ENCODE results near the gene RIBC2.
"Not testable (repeated sequence)": the region's sequence is repeated elsewhere in the genome, so short reads cannot be mapped to it uniquely, and the experiment has no call there.

Gene RIBC2

DNA sequence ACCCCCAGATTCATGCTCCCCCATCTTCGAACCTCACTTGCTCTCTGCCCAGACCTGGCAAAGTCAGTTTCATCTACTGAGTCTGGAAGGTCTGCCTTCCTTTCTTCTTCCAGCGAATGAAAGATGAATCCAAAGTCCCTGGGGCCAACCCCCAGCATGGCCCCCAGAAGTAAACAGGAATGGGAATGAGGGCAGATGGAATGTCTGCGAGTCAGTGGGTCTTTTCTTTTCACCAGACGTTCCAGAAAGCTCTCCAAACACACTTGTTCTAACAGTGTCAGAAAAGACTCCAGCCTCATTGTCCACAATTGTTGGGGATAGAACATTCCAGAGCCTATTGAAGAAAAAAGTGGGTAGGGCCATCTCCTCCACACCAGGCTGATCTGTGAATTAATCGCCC lies 28.6 kb downstream of the RIBC2 start:
- no peaks in the 10 kb centered on the region for H3K27me3 ChIP-seq (ENCODE audit: insufficient read depth, poor library complexity, severe bottlenecking)
- H3K27ac ChIP-seq (ENCODE audit: poor library complexity, severe bottlenecking): no peak overlapping the region
- no peaks in the 10 kb centered on the region for H3K36me3 ChIP-seq (ENCODE audit: low read depth)
- H3K4me3 ChIP-seq (ENCODE audit: severe bottlenecking): no peak overlapping the region
- TF ChIP-seq, protein P1, sequence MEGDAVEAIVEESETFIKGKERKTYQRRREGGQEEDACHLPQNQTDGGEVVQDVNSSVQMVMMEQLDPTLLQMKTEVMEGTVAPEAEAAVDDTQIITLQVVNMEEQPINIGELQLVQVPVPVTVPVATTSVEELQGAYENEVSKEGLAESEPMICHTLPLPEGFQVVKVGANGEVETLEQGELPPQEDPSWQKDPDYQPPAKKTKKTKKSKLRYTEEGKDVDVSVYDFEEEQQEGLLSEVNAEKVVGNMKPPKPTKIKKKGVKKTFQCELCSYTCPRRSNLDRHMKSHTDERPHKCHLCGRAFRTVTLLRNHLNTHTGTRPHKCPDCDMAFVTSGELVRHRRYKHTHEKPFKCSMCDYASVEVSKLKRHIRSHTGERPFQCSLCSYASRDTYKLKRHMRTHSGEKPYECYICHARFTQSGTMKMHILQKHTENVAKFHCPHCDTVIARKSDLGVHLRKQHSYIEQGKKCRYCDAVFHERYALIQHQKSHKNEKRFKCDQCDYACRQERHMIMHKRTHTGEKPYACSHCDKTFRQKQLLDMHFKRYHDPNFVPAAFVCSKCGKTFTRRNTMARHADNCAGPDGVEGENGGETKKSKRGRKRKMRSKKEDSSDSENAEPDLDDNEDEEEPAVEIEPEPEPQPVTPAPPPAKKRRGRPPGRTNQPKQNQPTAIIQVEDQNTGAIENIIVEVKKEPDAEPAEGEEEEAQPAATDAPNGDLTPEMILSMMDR (IDR thresholded peaks at IDR 0.05; ENCODE audit: poor library complexity, severe bottlenecking): no peak
- H3K9me3 ChIP-seq (ENCODE audit: severe bottlenecking): no peaks in the 10 kb centered on the region
- DNase-seq (ENCODE audit: low spot score) (no peak), ATAC-seq (ENCODE audit: low read depth) (no peak)
- no peaks in the 10 kb centered on the region for H3K4me1 ChIP-seq (ENCODE audit: insufficient read depth, poor library complexity, severe bottlenecking)

GRCh38 chr22:45444168-45444567 lies 30.7 kb downstream of the RIBC2 start:
- no peaks in the 10 kb centered on the region for H3K27me3 ChIP-seq (ENCODE audit: insufficient read depth, poor library complexity, severe bottlenecking)
- no peak for ATAC-seq (ENCODE audit: low read depth)
- TF ChIP-seq, protein P1 (IDR thresholded peaks at IDR 0.05; ENCODE audit: poor library complexity, severe bottlenecking): no peak
- no peak for DNase-seq (ENCODE audit: low spot score)
- H3K4me3 ChIP-seq (ENCODE audit: severe bottlenecking): no peak overlapping the region
- no peaks in the 10 kb centered on the region for H3K36me3 ChIP-seq (ENCODE audit: low read depth)
- H3K27ac ChIP-seq (ENCODE audit: poor library complexity, severe bottlenecking): no peak overlapping the region
- no peaks in the 10 kb centered on the region for H3K4me1 ChIP-seq (ENCODE audit: insufficient read depth, poor library complexity, severe bottlenecking)
- H3K9me3 ChIP-seq (ENCODE audit: severe bottlenecking): no peaks in the 10 kb centered on the region

DNA sequence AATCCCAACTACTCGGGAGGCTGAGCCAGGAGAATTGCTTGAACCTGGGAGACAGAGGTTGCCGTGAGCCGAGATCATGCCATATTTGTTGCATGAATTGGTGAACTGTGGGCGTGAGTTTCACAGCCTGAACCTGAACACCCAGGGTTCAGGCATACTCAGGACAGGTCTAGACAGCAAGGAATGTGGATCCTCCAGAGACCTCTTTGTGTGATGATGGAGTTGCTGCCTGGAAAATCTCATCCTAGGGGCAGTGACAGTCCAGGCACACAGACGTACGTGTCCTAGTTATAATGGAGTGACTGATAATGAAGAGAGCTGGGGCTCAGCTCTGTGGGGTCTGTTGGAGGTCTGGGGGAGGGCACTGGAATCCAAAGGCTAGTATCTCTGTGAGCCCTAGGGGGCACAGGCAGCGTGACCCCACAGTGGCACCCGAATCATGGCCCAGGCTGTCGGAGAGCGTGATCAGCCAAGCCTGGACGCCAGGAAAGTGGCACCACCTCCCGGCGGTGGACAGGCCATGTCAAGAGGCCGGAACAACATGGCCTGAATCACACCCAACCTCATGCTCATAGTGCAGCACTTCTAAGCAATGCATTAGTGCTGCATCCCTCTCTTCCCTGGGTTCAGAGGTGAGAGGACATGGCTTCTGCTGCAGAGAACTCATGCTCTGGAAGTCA lies 31.7 kb downstream of the RIBC2 start:
- H3K4me1 ChIP-seq (ENCODE audit: insufficient read depth, poor library complexity, severe bottlenecking): no peaks in the 10 kb centered on the region
- no peaks in the 10 kb centered on the region for H3K36me3 ChIP-seq (ENCODE audit: low read depth)
- DNase-seq (ENCODE audit: low spot score) (no peak), ATAC-seq (ENCODE audit: low read depth) (no peak)
- TF ChIP-seq, protein P1 (IDR thresholded peaks at IDR 0.05; ENCODE audit: poor library complexity, severe bottlenecking): no peak
- no peaks in the 10 kb centered on the region for H3K27me3 ChIP-seq (ENCODE audit: insufficient read depth, poor library complexity, severe bottlenecking)
- H3K27ac ChIP-seq (ENCODE audit: poor library complexity, severe bottlenecking): no peak overlapping the region
- no peak overlapping the region for H3K4me3 ChIP-seq (ENCODE audit: severe bottlenecking)
- H3K9me3 ChIP-seq (ENCODE audit: severe bottlenecking): no peaks in the 10 kb centered on the region

GRCh38 chr22:45446216-45446615 lies 32.7 kb downstream of the RIBC2 start:
- peak; percentile 40; the same call in 2 of the 3 replicates for ATAC-seq (ENCODE audit: low read depth)
- TF ChIP-seq, protein P1 (IDR thresholded peaks at IDR 0.05; ENCODE audit: poor library complexity, severe bottlenecking): no peak
- Histone ChIP-seq H3K4me3 (ENCODE audit: severe bottlenecking) (no peak overlapping the region), H3K27ac (ENCODE audit: poor library complexity, severe bottlenecking) (no peak overlapping the region), H3K27me3 (ENCODE audit: insufficient read depth, poor library complexity, severe bottlenecking) (no peaks in the 10 kb centered on the region), H3K36me3 (ENCODE audit: low read depth) (no peaks in the 10 kb centered on the region), H3K9me3 (ENCODE audit: severe bottlenecking) (no peaks in the 10 kb centered on the region), H3K4me1 (ENCODE audit: insufficient read depth, poor library complexity, severe bottlenecking) (no peaks in the 10 kb centered on the region)
- DNase-seq (ENCODE audit: low spot score): no peak

GRCh38 chr22:45447596-45447995 lies 34.1 kb downstream of the RIBC2 start:
- not testable (repeated sequence) for ATAC-seq (ENCODE audit: low read depth); H3K4me1 ChIP-seq (ENCODE audit: insufficient read depth, poor library complexity, severe bottlenecking); H3K4me3 ChIP-seq (ENCODE audit: severe bottlenecking); H3K27ac ChIP-seq (ENCODE audit: poor library complexity, severe bottlenecking); H3K27me3 ChIP-seq (ENCODE audit: insufficient read depth, poor library complexity, severe bottlenecking); H3K36me3 ChIP-seq (ENCODE audit: low read depth); DNase-seq (ENCODE audit: low spot score); H3K9me3 ChIP-seq (ENCODE audit: severe bottlenecking)

Measured in RWPE2 (cell line).